ENCODE measurements around the gene FTO.

FTO gene

DNA sequence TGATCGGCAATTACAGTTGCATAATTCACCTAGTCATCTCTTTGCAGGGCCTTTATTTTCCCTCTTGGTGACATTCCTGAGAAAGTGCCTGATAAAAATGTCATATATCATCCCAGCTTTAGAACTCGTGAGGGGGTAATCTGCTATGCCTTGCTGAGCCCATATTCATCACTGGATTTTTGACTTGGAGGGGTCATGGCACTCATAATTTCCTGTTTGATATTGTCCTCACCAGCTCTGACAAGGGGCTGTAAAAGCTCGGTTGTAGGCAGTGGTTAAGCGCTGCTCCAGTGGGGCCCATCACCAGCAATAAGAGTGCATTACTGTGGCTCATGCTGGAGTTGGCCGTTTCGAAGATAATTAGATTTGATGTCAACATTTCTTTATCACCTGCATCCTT is 355.4 kb downstream of the FTO start:
- DNase-seq (ENCODE audit: low spot score) = no peak

DNA sequence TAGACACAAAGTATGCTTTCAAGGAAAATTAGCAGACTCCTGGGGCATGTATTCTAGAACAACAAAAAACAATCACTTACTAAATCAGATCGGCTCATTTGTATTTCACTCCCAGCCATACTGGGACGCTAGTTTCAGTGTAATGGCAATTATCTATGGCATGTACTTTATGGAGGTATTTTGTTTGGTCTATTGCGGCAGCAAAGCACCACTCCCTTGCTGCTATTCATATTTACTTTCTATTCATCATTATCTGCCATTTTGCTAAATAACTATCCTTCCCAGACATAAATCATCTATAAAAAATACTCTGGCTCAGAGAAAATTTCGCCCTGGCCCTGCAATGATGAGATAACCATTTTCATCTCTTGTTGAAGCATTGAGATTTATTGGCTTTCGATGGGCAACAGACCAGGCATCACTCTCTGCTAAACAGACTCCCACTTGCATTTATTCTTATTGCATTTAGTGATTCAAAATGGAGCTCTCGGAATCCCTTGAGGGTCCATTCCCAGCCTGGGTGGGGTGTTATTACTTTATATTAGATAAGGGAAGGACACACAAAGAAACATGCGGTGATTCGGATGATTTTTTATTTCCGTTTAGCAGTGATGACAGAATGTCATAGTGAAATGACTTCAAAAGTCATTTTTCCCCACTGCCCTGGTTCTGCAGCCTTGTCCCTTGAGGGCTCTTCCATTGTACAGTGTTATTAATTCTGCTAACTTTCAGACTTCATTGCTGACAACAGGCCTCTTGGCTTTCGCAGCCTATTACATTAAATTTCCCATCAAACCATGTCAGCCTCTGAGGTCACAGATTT is 356.9 kb downstream of the FTO start:
- no peak for DNase-seq (ENCODE audit: low spot score)

DNA sequence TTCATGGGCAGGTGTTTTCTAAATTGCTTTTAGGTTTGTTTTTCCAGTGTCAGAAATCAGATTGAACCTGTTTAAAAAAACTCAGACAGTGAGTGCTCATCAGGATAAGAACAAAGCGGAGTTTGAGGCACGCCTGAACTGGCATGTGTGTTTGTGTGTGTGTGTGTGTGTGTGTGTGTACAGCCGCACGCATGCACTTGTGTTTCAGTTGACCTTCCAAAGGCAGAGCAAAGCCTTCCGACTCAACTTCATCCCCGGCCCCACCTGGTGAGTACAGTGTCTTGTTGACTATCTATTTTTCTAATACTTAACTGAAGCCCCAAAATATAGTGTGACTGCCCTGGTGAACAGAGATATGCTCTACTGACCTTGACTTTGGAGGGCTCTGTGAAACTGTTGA is 357.5 kb downstream of the FTO start:
- DNase-seq (ENCODE audit: low spot score) = no peak

DNA sequence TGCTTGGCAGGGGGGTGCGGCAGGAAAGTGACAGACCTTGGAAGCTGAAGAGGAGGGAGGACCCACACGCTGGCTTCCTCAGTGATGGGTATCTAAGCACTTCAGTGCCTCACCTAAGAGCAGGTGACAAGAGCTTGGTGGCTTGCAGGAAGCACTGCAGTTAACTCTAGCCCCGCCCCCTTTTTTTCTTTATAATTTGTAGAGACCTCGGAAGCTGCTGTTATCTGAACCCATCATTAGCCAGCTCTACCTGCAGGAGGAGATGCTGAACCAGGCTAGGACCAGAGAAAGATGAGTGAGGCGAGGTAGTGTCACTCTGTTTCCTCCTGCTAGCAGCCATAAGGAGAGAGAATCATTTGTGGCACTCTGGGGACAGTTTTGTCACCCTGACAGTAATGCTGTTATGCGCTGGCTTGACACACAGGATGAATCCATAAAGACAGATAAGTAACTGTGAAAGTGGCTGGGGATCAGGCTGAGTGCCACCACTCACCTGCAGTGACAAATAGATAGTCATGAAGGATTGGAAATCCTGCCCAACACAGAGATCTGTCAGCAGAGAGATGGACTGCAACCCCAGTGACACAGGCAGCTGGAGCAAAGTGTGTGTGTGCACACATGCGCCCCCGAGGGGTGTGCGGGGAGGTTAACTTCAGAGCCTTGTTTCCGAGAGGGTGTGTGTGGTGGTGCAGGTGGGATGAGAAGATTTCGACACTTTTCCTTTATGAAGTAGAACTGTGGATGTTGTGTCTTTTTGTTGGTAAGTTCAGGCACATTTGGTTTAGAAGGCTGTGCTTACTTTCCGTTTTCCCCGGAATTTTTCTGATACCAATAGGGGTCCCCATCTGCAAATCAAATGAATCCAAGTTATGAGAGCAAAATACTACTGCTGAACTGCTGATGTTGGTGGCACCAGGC is 358.7 kb downstream of the FTO start:
- no peak for DNase-seq (ENCODE audit: low spot score)

DNA sequence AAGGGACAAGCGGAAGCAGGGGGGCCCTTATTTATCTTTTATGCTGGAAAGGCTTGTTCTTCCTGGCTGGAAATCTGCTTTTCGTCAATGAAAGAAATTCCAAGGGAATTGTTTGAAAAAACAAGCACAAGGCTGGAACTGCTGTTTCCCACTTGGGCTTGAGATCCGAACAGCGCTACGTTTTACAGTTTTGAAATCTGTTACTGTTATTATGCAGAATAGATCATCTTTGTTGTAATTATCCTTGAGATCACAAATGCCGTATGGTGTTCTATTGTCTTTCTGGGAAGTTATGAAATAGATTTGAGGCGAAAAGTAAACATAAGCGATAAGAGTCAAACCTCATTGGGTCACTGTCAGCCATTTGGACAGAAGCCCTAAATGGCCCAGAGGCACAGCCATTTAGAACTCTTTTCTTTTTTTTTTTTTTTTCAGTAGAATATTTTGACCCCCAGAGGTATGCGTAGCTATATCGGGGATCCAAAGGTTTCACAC is 359.4 kb downstream of the FTO start:
- DNase-seq (ENCODE audit: low spot score) = no peak

DNA sequence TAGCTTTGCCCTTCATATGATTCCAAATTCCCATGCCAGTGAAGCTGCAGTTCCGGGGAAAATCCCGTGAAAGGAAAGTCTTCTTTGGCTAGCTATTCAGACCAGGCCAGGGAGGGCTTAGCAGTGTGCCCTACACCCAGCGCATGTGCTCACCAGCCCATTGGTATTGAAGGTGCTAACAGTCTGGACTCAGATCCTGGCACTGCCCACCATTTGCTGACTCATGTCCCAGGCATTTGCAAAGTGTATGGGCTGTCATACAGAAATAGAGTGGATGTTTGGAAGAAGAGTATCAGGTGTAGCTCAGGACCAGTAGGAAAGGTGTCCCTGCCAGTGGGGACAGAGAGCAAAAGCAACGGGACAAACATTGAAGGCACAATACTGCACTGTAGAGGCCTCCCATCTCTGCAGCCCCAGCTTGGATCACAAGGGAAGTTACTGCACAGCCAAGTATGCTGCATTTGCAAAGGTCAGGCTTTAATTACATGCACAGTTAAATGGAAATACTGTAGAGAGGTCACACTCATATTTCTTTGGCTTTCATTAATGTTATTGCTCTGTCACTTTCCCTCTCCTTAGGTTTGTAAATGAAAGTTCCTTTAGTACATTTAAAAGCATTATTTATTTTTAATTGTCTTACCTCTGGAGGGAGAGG is 362.6 kb downstream of the FTO start:
- DNase-seq (ENCODE audit: low spot score) = no peak

DNA sequence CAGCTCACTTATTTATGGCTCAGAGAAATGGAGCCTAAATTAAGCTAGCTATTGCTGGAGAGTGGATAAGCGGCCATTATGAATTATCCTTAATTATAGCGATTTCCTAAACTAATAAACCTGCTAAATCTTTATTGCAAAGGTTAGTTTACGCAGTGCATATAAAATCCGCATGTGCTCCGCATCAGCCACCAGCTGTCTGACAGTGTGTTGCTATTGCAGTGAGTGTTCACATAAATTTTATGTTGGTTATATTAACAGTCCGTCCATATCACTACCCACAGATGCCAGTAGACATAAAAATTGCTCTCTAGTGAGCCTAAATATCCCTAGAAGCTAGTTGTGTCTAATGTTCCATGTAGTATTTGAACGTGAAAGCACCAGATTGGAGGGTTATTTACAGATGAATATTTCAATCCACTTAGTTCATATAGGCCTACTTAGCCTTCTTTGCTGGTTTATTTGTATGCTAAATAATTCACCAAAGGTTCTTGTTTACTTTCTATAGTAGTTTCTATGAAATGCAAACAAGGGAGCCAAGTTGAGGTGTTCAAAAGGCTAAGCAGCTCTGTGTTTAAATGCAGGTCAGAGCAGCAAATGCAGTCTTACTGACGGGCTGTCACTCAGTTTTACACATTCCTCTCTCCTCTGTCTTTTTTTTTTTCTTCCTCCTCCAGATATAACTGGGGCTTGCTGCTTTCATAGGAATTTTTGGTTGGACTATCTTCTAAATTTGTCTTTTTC is 363.5 kb downstream of the FTO start:
- no peak for DNase-seq (ENCODE audit: low spot score)

DNA sequence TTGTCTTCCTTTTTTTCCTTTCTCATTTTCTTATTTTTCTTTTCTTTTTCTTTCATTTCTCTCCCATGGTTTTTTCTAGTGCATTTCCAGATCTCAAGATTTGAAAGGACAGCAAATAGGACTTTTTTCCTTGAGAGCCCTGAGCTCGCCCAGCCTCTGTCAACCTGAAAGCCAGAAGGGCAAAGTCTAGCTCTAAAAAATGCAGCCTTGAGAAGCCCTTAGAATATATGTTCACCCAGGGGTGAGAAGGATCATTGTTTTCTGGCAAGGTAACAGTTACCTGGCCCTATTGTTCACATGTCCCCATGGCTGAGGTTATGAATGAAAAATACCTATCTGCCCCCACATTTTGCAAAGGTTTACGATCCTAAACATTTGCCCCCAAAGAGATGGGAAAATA is 364.3 kb downstream of the FTO start:
- DNase-seq (ENCODE audit: low spot score) = no peak

DNA sequence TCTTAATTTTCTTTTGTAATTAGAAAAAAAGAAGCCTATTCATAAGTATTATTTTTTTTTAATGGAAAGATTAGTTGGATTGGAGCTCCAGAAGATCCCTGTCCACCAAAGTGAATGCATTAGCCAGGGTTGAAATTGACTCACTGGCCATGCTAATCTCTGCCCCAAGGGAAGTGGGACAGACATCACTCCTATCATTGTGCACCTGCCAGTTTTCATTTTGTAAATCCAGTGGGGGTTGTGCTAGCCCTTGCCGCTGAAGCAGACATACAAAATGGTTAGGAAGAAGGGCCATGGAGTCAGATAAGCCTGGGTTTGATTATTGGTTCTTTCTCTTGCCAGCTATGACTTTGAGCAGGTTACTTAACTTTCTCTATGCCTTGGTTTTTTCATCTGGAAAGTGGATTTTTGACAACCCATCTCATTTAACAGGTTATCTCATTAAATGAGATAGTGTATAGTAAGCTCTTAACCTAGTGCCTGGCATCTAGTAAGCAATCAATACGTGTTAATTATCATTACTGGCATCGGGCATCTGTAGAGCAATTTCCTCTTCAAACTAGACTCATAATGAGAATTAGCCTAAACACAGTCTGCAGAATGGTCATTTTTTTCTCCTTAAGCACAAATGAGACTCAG is 365.8 kb downstream of the FTO start:
- DNase-seq (ENCODE audit: low spot score) = no peak

DNA sequence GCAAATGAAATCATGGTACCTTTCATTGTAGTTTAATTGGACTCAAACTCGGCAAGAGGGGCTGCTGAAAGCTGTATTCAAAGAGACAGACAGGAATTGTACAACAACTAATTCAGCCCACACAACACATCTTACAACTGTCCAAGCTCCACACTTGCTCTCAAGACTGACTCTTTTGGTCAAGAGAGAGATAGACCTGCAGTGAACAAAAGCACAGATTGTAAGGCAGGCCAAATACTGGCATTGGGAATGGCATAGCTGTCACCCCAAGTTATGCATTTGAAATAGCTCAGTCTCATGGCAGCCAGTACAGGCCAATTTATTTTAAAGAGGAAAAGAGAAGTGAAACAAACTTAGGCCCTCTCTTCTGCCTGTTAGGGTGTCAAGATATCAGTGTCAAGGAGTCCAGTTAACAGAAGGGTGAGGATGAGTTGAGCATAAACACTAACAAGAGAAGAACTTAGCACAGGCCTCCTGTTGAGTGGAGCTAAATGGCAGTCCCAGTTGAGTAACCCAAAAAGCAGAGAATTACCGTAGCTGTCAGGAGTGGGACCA is 366.9 kb downstream of the FTO start:
- no peak for DNase-seq (ENCODE audit: low spot score)

DNA sequence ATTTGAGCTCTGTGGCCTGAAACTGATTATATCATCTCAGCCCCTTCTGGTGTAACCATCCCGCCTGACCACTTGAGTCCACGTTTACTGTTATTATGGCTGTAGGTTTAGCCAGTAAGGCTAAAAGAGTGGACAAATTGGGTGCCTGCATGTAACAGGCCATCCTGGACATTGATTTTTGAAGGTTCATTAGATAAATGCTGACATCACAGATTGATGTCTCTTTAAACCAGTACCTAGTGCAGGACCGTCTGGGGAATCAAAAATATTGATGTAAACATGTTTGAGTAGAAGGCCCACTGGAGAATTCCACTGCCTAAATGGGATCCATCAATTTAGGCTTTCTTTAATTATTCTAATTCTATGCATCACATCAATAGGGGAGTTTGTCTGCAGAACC is 367.6 kb downstream of the FTO start:
- no peak for DNase-seq (ENCODE audit: low spot score)

DNA sequence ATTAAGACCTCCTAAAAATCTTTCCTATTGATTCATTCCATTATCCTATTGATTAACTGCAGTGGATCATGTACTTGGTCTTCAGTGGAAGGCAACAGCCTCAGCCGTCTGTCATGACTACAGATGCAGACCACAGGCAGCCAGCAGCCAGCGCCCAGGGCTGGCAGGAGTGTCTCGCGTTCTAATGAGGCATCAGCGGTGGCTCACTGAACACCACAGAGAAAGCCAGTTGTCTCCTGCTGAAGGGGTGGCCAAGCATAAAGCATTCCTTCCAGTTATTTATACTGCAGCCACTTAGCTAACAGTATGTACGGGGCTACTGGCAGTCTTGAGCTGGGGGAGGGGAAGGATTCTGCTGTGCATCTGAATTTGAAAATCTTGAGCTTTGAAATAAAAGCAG is 368.3 kb downstream of the FTO start:
- DNase-seq (ENCODE audit: low spot score) = no peak

DNA sequence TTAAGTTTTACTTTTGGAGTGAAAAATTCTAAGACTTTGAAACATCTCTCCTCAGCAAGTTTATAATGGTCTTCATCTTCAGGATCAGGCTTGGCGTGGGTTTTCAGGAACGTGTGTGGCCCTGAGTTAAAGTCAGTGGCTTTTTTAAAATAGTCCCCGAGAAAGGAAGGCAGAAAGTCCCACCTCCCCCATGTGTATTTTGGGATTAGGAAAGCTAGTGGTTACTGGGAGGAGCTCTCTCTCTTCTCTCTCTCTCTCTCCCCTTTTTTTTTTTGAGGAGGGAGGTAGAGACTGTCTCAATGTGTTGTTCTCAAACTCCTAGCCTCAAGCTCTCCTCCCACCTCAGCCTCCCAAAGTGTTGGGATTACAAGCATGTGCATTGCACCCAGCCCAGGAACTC is 369.4 kb downstream of the FTO start:
- DNase-seq (ENCODE audit: low spot score) = no peak

DNA sequence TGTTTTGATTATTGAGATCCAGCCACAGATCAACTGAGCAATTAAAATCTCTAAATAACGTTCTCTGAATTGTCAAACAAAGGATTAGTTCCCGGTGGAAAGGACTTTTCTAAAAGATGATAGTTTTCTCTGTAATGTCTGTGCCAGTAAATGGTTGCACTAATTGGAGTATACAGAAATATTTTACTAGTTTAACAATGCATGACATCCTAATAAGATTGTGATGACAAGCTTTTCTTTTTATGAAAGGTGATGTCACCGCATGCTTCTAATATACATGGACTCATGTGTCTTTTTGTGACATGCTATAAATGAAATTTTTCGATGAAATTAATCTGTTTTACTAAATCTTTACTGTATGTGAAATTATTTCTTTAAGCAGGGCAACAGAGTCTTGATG is 371.5 kb downstream of the FTO start:
- no peak for DNase-seq (ENCODE audit: low spot score)

DNA sequence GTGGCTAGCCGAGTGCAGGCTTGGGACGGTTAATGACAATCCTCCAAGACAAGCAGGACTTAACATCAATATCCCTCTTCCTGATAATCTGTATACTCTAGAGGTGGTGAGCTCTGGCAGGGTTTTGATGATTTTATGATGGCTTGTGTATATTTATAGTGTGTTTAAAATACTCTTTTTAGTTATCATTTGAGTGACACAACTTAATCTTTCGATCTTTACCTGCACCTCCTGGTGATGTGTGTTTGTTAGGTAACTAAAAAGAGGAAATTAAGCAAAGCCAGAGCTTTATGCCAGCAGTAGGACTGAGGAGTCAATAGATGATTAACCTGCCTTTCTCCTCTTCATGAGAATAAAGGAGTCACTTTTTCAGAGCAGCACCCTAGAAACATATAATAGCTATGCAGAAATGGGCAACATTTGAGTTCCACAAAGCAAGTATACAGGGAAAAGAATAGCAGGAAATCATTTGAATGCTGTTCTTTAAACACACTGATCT is 372.1 kb downstream of the FTO start:
- DNase-seq (ENCODE audit: low spot score) = no peak

DNA sequence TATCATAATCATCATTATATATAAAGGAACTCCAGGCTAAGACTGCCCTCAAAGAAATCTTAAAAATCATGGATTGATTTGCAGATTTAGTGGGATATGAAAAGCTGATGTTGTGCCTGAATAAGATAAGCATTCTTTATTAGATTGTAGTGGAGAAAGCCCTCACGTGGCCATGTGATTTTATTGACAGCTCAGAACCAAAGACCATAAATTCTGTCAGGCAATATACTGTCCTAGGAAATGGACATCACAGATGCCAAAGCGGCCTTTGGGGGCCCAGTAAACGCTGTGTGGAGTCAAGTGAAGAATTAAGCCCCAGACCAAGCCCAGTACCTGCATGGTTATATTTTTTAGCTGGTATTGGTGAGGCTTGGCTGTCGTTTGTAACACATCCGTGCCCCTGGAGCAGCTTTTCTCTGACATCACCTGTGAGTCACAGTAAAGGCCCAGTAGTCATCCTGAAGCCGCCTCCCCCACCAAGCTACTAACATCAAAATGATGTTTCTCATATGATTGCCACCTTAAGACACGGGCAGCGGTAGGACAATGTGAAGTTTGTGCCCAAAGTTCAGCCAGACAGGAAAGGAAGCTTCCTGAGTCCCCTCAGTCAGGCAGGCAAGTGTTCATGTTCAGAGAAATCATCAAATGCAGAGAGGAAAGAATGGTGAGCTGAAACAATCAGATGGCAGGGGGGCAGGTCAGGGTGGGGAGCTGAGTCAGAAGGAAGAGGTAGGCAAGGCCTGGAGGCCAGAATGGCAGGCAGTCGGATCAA is 373.3 kb downstream of the FTO start:
- DNase-seq (ENCODE audit: low spot score) = no peak

DNA sequence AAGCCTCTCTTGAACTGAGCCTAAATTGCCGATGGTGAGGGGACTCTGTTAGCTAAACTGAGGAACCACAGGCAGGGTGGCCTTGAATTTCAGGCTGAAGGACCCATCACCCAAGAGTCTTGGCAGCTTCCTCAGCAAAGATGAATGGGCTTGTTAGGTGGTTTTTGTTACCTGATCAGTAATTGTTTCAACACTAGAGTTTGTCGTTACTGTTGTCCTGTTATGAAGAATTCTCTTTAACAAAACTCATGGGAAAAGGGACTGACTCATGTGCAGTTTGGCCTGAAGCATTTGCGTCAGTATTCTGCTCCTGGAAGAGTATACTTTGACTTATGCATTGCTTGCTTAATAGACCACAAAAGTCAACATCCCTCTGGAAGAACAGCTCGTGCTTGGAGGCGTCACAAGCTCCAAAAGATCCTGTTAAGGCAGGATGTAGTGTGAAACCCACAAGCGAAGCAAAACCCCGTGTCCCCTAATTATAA is 376.6 kb downstream of the FTO start:
- no peak for DNase-seq (ENCODE audit: low spot score)

DNA sequence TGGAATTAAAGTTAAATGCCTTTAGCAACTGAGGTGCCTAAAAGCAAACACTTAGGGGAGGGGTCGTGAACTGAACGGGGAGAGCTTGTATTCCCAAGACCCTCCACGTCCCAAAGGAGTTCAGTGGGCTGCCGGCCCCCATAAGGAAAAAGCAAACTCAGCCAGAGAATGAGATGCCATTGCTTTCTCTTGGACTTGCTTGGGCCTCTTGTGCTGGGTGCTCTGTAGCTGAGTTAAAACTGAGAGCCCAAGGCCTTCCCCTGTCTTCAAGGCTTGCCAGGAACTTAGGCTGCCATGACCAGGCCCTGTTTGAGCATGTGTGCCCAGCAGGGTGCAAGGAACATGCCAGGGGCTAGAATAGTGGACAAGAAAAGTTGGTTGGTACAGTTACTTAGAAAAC is 382.8 kb downstream of the FTO start:
- no peak for DNase-seq (ENCODE audit: low spot score)

DNA sequence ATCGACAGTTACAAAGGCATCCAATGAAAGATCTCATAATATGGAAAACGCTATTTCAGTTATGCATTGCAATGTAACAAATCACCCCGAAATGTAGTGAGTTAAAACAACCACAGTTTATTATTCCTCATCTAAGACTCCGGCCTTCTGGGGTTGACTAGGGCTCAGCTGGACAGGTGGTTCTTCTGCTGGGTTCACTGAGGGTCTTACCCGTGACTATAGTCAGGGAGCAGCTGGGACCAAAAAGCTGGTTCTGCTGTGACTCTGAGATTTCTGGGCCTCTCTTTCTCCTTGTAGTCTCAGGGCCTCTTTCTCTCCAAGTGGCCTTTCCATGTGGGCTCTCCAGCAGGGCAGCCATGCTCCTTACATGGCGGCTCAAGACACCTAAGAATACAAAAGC is 386.6 kb downstream of the FTO start:
- no peak for DNase-seq (ENCODE audit: low spot score)

DNA sequence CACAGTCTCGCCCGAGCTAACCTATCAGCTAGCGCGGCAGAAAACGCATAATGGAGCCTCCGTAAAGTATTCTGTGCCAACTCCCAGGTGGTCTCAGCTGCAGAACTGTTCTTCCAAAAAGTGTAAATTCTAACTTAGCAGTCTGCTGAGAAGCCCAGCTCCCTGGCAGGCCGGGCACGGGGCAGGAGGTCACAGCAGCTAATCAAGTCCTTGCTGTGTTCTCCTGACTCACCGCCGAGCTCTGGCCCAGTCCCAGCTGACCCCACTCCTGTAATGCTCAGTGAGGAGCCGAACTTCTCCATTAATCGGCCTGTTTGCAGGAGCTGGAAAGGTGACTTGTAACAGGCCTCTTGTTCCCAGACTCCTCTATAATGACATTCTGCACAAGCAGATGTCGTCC is 389.3 kb downstream of the FTO start:
- no peak for DNase-seq (ENCODE audit: low spot score)

Measured in HuH-7.5 (cell line).